Breast epithelium (tissue), 4 donors: ENCODE results near the gene LDLRAD1. TPM values are rescaled to one million over a fixed set of nuclear protein-coding genes. Genes with fewer than 3 reads are reported as not detected.

Experiments
- DNase-seq, 2 donors: peaks; one replicate each; pipeline ENCODE4 v3.0.0-alpha.2; 2019; ENCODE audit warnings: low spot score in 2 of 2
- H3K27ac ChIP-seq, 2 donors: fragments of 200-600 bp; sonication (generic) in 1 of 2; one replicate each; pipeline ENCODE4 v1.5.1; 2016 to 2019; ENCODE audit warnings: mild to moderate bottlenecking in 1 of 2
- H3K27me3 ChIP-seq, 2 donors: fragments of 200-600 bp; sonication (generic) in 1 of 2; one replicate each; pipeline versions ENCODE4 v1.5.1 to v1.6.0; 2017 to 2019; ENCODE audit warnings: control low read depth in 1 of 2, mild to moderate bottlenecking in 1 of 2
- H3K36me3 ChIP-seq: fragments of 200-600 bp; one replicate; pipeline ENCODE4 v1.5.1; 2019
- H3K4me1 ChIP-seq, 2 donors: fragments of 200-600 bp; sonication (generic); one replicate each; pipeline ENCODE4 v1.5.1; 2016 to 2019; ENCODE audit warnings: control low read depth in 1 of 2
- H3K4me3 ChIP-seq, 3 donors: fragments of 200-600 bp; sonication (generic); 1 replicate in 2 of 3; 2 replicates in 1 of 3; pipeline ENCODE4 v1.5.1; 2016 to 2019; ENCODE audit warnings: mild to moderate bottlenecking in 3 of 3, moderate library complexity in 2 of 3
- H3K9me3 ChIP-seq, 2 donors: fragments of 200-600 bp; sonication (generic) in 1 of 2; one replicate each; pipeline ENCODE4 v1.5.1; 2016 to 2019; ENCODE audit warnings: control low read depth in 1 of 2
- POLR2A ChIP-seq: fragments of 450-650 bp; IDR thresholded peaks from one replicate; pipeline ENCODE4 v1.6.1; 2016; ENCODE audit warnings: antibody characterized with exemption, mild to moderate bottlenecking, moderate library complexity
- POLR2AphosphoS5 ChIP-seq, 3 donors: sonication (generic); formaldehyde crosslinking; IDR thresholded peaks; one replicate each; pipeline ENCODE4 v1.6.1; 2017; ENCODE audit warnings: antibody characterized with exemption in 3 of 3
- intact Hi-C: fragments of 100-400 bp; cut with DNase I; formaldehyde crosslinking; loops from one replicate; pipeline ENCODE4 v1.15.1; 2023; ENCODE audit warnings: low total_unique reads
- total RNA-seq, 3 donors: library from RNA; depleted of rRNA; stranded (reverse); fragments of >200 nt; gene quantifications; one replicate each; pipeline ENCODE4 v1.1.0, GENCODE V29; 2016
- TF ChIP-seq, protein P1 (sequence below), 3 donors: fragments of 450-650 bp; IDR thresholded peaks; one replicate each; pipeline ENCODE4 v1.5.1; 2016 to 2017; ENCODE audit warnings: antibody characterized with exemption in 3 of 3, mild to moderate bottlenecking in 3 of 3, moderate library complexity in 3 of 3

Gene LDLRAD1
- total RNA-seq, 3 donors from 2014 or later, result not detected

GRCh38 chr1:54003249-54003646 lies 14.7 kb downstream of the LDLRAD1 start:
- Histone ChIP-seq H3K36me3 (no peaks in the 10 kb centered on the region), H3K9me3 (no peaks in the 10 kb centered on the region), H3K27me3 (no peaks in the 10 kb centered on the region), H3K4me1 (no peaks in the 10 kb centered on the region), H3K4me3 (no peak overlapping the region), H3K27ac (no peak overlapping the region)
- DNase-seq, result no peak
- intact Hi-C loops, result no loop called here
- TF ChIP-seq, protein P1, sequence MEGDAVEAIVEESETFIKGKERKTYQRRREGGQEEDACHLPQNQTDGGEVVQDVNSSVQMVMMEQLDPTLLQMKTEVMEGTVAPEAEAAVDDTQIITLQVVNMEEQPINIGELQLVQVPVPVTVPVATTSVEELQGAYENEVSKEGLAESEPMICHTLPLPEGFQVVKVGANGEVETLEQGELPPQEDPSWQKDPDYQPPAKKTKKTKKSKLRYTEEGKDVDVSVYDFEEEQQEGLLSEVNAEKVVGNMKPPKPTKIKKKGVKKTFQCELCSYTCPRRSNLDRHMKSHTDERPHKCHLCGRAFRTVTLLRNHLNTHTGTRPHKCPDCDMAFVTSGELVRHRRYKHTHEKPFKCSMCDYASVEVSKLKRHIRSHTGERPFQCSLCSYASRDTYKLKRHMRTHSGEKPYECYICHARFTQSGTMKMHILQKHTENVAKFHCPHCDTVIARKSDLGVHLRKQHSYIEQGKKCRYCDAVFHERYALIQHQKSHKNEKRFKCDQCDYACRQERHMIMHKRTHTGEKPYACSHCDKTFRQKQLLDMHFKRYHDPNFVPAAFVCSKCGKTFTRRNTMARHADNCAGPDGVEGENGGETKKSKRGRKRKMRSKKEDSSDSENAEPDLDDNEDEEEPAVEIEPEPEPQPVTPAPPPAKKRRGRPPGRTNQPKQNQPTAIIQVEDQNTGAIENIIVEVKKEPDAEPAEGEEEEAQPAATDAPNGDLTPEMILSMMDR (IDR thresholded peaks at IDR 0.05), result no peak
- TF ChIP-seq POLR2A (no peak), POLR2AphosphoS5 (IDR thresholded peaks at IDR 0.05) (no peak)

GRCh38 chr1:54002544-54003248 lies 15.3 kb downstream of the LDLRAD1 start:
- TF ChIP-seq POLR2AphosphoS5 (IDR thresholded peaks at IDR 0.05) (no peak), POLR2A (no peak)
- TF ChIP-seq, protein P1 (IDR thresholded peaks at IDR 0.05), result no peak
- H3K27me3 ChIP-seq, result no peaks in the 10 kb centered on the region
- no peaks in the 10 kb centered on the region for H3K4me1 ChIP-seq
- DNase-seq, result no peak
- H3K36me3 ChIP-seq, result no peaks in the 10 kb centered on the region
- no peak overlapping the region for H3K4me3 ChIP-seq
- intact Hi-C loops, result no loop called here
- no peaks in the 10 kb centered on the region for H3K9me3 ChIP-seq
- H3K27ac ChIP-seq, result no peak overlapping the region

- DNase-seq, result no peak
- Histone ChIP-seq H3K9me3 (no peaks in the 10 kb centered on the region), H3K4me1 (no peaks in the 10 kb centered on the region), H3K4me3 (no peak overlapping the region), H3K27me3 (no peaks in the 10 kb centered on the region), H3K36me3 (no peaks in the 10 kb centered on the region), H3K27ac (no peak overlapping the region)
- TF ChIP-seq POLR2AphosphoS5 (IDR thresholded peaks at IDR 0.05), result no peak
- intact Hi-C loops, result no loop called here
Observed at GRCh38 chr1:54001591-54001990, 16.4 kb downstream of the LDLRAD1 start.

GRCh38 chr1:53999920-54000319 lies 18.1 kb downstream of the LDLRAD1 start:
- Histone ChIP-seq H3K27ac (no peak overlapping the region), H3K27me3 (no peaks in the 10 kb centered on the region), H3K4me3 (no peak overlapping the region), H3K9me3 (no peaks in the 10 kb centered on the region), H3K4me1 (no peaks in the 10 kb centered on the region), H3K36me3 (no peaks in the 10 kb centered on the region)
- no peak for DNase-seq
- TF ChIP-seq POLR2A (no peak), POLR2AphosphoS5 (IDR thresholded peaks at IDR 0.05) (no peak)
- TF ChIP-seq, protein P1 (IDR thresholded peaks at IDR 0.05), result no peak
- intact Hi-C loops, result no loop called here

DNA sequence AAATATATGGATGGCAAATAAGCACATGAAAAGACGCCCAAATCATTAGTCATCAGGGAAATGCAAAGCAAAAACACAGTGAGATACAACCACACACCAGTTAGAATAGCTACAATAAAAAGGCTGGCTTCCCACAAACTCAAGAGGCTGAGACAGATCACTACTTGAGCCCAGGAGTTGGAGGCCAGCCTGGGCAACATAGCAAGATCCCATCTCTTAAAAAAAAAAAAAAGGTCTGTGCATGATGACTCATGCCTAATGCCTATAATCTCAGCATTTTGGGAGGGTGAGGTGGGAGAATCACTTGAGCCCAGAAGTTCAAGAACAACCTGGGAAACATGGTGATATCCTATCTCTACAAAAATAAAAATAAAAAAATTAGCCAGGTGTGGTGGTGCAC lies 19.8 kb downstream of the LDLRAD1 start:
- Histone ChIP-seq H3K27me3 (no peaks in the 10 kb centered on the region), H3K4me3 (no peak overlapping the region), H3K9me3 (no peaks in the 10 kb centered on the region), H3K4me1 (no peaks in the 10 kb centered on the region), H3K36me3 (no peaks in the 10 kb centered on the region), H3K27ac (no peak overlapping the region)
- TF ChIP-seq, protein P1 (IDR thresholded peaks at IDR 0.05), result no peak
- TF ChIP-seq POLR2A, result no peak
- TF ChIP-seq POLR2AphosphoS5 (IDR thresholded peaks at IDR 0.05), result no peak
- intact Hi-C loops, result no loop called here
- no peak for DNase-seq
